ENCODE data around the gene TOLLIP. TPM values are rescaled to one million over a fixed set of nuclear protein-coding genes. Genes with fewer than 3 reads are reported as not detected.

Gene TOLLIP
- total and polyA plus RNA-seq, 2 of the 4 experiments (the other 2 are of a cell fraction) = 19.7 to 42.9 TPM

- dilution Hi-C loops (cut with HindIII; ENCODE audit: low sequenced_read_pairs, unreplicated experiment) = no loop called here
- no peak overlapping the region for H2BK5ac ChIP-seq (ENCODE audit: low read depth, low read length, poor library complexity, severe bottlenecking)
- no peak overlapping the region for H3K23ac ChIP-seq (ENCODE audit: low read depth, low read length)
- H3K9me3 ChIP-seq (ENCODE audit: control insufficient read depth, insufficient read depth, low read length) = no peaks in the 10 kb centered on the region
- ChIA-PET CTCF (no interaction called here), POLR2A (ENCODE audit: unreplicated experiment) (no interaction called here)
- DNase-seq = no peak
- in situ Hi-C loops (cut with MboI; ENCODE audit: low sequenced_read_pairs) = no loop called here
- H2BK20ac ChIP-seq (ENCODE audit: low read depth, low read length) = no peak overlapping the region
- intact Hi-C loops (cut with micrococcal nuclease) = no loop called here
- H2BK15ac ChIP-seq (ENCODE audit: low read depth, low read length) = no peak overlapping the region
- no peaks in the 10 kb centered on the region for H3K27me3 ChIP-seq (ENCODE audit: control insufficient read depth, insufficient read depth, low read length)
- H3K27ac ChIP-seq (ENCODE audit: insufficient read depth, low read length) = no peak overlapping the region
- H3K79me1 ChIP-seq (ENCODE audit: low read depth in 1 of 2, low read length in 2 of 2) = peaks cover 0 to 6% of the 10 kb centered on the region in 2 experiments; a peak in 1 of 4 replicates
- H3K18ac ChIP-seq (ENCODE audit: low read depth, low read length) = no peak overlapping the region
- no peak overlapping the region for H3K9ac ChIP-seq (ENCODE audit: low read depth, low read length)
- H3K9me1 ChIP-seq (ENCODE audit: insufficient read depth, low read length) = 0 out of 2 replicates have a peak, but pooled peaks cover 3% of the 10 kb centered on the region
- no peak overlapping the region for H4K8ac ChIP-seq (ENCODE audit: low read depth in 2 of 2, low read length in 2 of 2)
- H3K4me1 ChIP-seq (ENCODE audit: control insufficient read depth, insufficient read depth, low read length) = no peaks in the 10 kb centered on the region
- H4K5ac ChIP-seq (ENCODE audit: low read depth, low read length) = no peak overlapping the region
- H4K20me1 ChIP-seq (ENCODE audit: insufficient read depth, low read length) = 0 out of 2 replicates have a peak, but pooled peaks cover 10% of the 10 kb centered on the region
- H4K91ac ChIP-seq (ENCODE audit: insufficient read depth, low read depth, low read length) = no peak overlapping the region
- no TSS peak for BruUV-seq (replicated peaks)
- H3K36me3 ChIP-seq (ENCODE audit: control insufficient read depth, insufficient read depth, low read length) = peaks cover 39% of the 10 kb centered on the region
- no peak overlapping the region for H2AFZ ChIP-seq (replicated peaks; ENCODE audit: low read length, poor library complexity)
- no peak overlapping the region for H3K14ac ChIP-seq (replicated peaks; ENCODE audit: low read depth, low read length)
- H3K56ac ChIP-seq (ENCODE audit: extremely low read depth, insufficient read depth, low read length) = no peak overlapping the region
- no peak overlapping the region for H2AK5ac ChIP-seq (ENCODE audit: low read depth, low read length)
- no peak overlapping the region for H2BK120ac ChIP-seq (ENCODE audit: low read depth, low read length)
- ATAC-seq (ENCODE audit: low read depth) = no peak
- no peak overlapping the region for H2AK9ac ChIP-seq (replicated peaks; ENCODE audit: low read depth, low read length, poor library complexity)
- no peak overlapping the region for H3K4ac ChIP-seq (ENCODE audit: low read depth, low read length)
- H3K4me3 ChIP-seq (ENCODE audit: insufficient read depth, low read depth, low read length) = no peak overlapping the region
- 85% methylated on average over 8 of the region's 18 CpGs; no CpG with 5 or more reads in 1 of the 2 experiments for WGBS, 2 experiments (ENCODE audit: extremely low coverage in 2 of 2, insufficient read length in 1 of 2)
- TF ChIP-seq MXI1 (IDR thresholded peaks at IDR 0.05; ENCODE audit: borderline replicate concordance, low read depth, low read length) = no peak
- no peak for TF ChIP-seq NFE2L2 (IDR thresholded peaks at IDR 0.05; ENCODE audit: low read depth, low read length)
- TF ChIP-seq MAZ (IDR thresholded peaks at IDR 0.05; ENCODE audit: borderline replicate concordance, low read depth, low read length) = no peak
- no peak for TF ChIP-seq SMC3 (IDR thresholded peaks at IDR 0.05; ENCODE audit: low read depth, low read length)
- no peak overlapping the region for H3K4me2 ChIP-seq (ENCODE audit: low read depth, low read length)
These were observed 34.4 kb downstream of the TOLLIP start for GRCh38 chr11:1275021-1275420.

Measured in IMR-90 (cell line).